HEK293T (cell line): ENCODE data around the gene RASA3.
"Not testable (repeated sequence)": the region's sequence is repeated elsewhere in the genome, so short reads cannot be mapped to it uniquely, and the experiment has no call there.

ENCODE experiments used
- CTCF ChIA-PET: fragments of 350-600 bp; formaldehyde crosslinking; extraction: SDS; loops from one replicate; lab custom pipeline; 2021; ENCODE audit warnings: antibody characterized with exemption, inconsistent platforms; lab: Yijun Ruan, JAX
- POLR2A ChIA-PET: fragments of 350-600 bp; formaldehyde crosslinking; extraction: SDS; loops from one replicate; lab custom pipeline; 2020; ENCODE audit warnings: antibody characterized with exemption, inconsistent platforms; lab: Yijun Ruan, JAX
- DNase-seq: peaks from one replicate; pipeline ENCODE4 v3.0.0; 2012; ENCODE audit warnings: mixed read lengths; ENCODE audit errors: extremely low spot score
- ARNT ChIP-seq: fragments of 450-650 bp; IDR thresholded peaks from 2 replicates; pipeline ENCODE4 v1.6.1; 2017; ENCODE audit warnings: mild to moderate bottlenecking
- BHLHE40 ChIP-seq: fragments of 450-650 bp; IDR thresholded peaks from 2 replicates; pipeline ENCODE4 v1.6.1; 2016; ENCODE audit warnings: mild to moderate bottlenecking, moderate library complexity, borderline replicate concordance
- CTBP1 ChIP-seq: fragments of 450-650 bp; IDR thresholded peaks from 2 replicates; pipeline ENCODE4 v1.6.1; 2016; ENCODE audit warnings: borderline replicate concordance
- ELF4 ChIP-seq: fragments of 450-650 bp; IDR thresholded peaks from 2 replicates; pipeline ENCODE4 v1.6.1; 2017; ENCODE audit warnings: antibody characterized with exemption
- FOXA1 ChIP-seq: fragments of 450-650 bp; IDR thresholded peaks from 2 replicates; pipeline ENCODE4 v1.6.1; 2016; ENCODE audit warnings: mild to moderate bottlenecking
- FOXK2 ChIP-seq: fragments of 450-650 bp; IDR thresholded peaks from 2 replicates; pipeline ENCODE4 v1.6.1; 2016; ENCODE audit warnings: mild to moderate bottlenecking
- FOXM1 ChIP-seq: fragments of 450-650 bp; IDR thresholded peaks from 2 replicates; pipeline ENCODE4 v1.6.1; 2017; ENCODE audit warnings: mild to moderate bottlenecking, borderline replicate concordance
- HDGF ChIP-seq: fragments of 450-650 bp; IDR thresholded peaks from 2 replicates; pipeline ENCODE4 v1.6.1; 2017; ENCODE audit warnings: antibody characterized with exemption, borderline replicate concordance
- L3MBTL2 ChIP-seq: fragments of 450-650 bp; conservative IDR thresholded peaks from 2 replicates; pipeline ENCODE4 v1.6.1; 2016; ENCODE audit warnings: mild to moderate bottlenecking
- LEF1 ChIP-seq: fragments of 450-650 bp; IDR thresholded peaks from 2 replicates; pipeline ENCODE4 v1.6.1; 2017; ENCODE audit warnings: mild to moderate bottlenecking, borderline replicate concordance
- NFRKB ChIP-seq: fragments of 450-650 bp; IDR thresholded peaks from 2 replicates; pipeline ENCODE4 v1.6.1; 2016; ENCODE audit warnings: mild to moderate bottlenecking, moderate library complexity
- PKNOX1 ChIP-seq: fragments of 450-650 bp; IDR thresholded peaks from 2 replicates; pipeline ENCODE4 v1.6.1; 2016
- SP1 ChIP-seq: fragments of 450-650 bp; IDR thresholded peaks from 2 replicates; pipeline ENCODE4 v1.6.1; 2017
- SUZ12 ChIP-seq: fragments of 450-650 bp; IDR thresholded peaks from 2 replicates; pipeline ENCODE4 v1.6.1; 2016; ENCODE audit warnings: mild to moderate bottlenecking
- TARDBP ChIP-seq: fragments of 450-650 bp; IDR thresholded peaks from 2 replicates; pipeline ENCODE4 v1.6.1; 2016
- ZNF384 ChIP-seq: fragments of 450-650 bp; IDR thresholded peaks from 2 replicates; pipeline ENCODE4 v1.6.1; 2016

Gene RASA3

GRCh38 chr13:114116734-114117133 is 15.7 kb downstream of the RASA3 start:
- DNase-seq: no peak
- TF ChIP-seq ZNF384 (no peak), PKNOX1 (no peak), FOXK2 (no peak), HDGF (no peak), CTBP1 (no peak), SP1 (no peak), FOXA1 (no peak), ELF4 (no peak), BHLHE40 (no peak), NFRKB (no peak), L3MBTL2 (no peak), TARDBP (no peak), SUZ12 (no peak), LEF1 (no peak), FOXM1 (no peak), ARNT (no peak)
- ChIA-PET CTCF (no interaction called here), POLR2A (no interaction called here)

- no peak for DNase-seq
- POLR2A ChIA-PET: no interaction called here
- no peak for TF ChIP-seq PKNOX1
- TF ChIP-seq L3MBTL2: no peak
- TF ChIP-seq ZNF384: no peak
- TF ChIP-seq CTBP1: no peak
- CTCF ChIA-PET: no interaction called here
These were observed 16.6 kb downstream of the RASA3 start for GRCh38 chr13:114115796-114116195.

- ChIA-PET CTCF (no interaction called here), POLR2A (no interaction called here)
- DNase-seq: no peak
- no peak for TF ChIP-seq BHLHE40
- TF ChIP-seq FOXK2: no peak
- TF ChIP-seq ZNF384: no peak
- TF ChIP-seq SUZ12: no peak
- no peak for TF ChIP-seq FOXA1
- TF ChIP-seq HDGF: no peak
These were observed 17.2 kb downstream of the RASA3 start for GRCh38 chr13:114115191-114115671.

- POLR2A ChIA-PET, DNase-seq, CTCF ChIA-PET: not testable (repeated sequence)
These were observed 17.8 kb downstream of the RASA3 start for GRCh38 chr13:114114666-114115065.

- TF ChIP-seq FOXM1: no peak
- TF ChIP-seq NFRKB: no peak
- TF ChIP-seq TARDBP: no peak
- no peak for TF ChIP-seq SUZ12
- TF ChIP-seq BHLHE40: no peak
- TF ChIP-seq L3MBTL2: no peak
- no peak for DNase-seq
- ChIA-PET CTCF (no interaction called here), POLR2A (no interaction called here)
These were observed 18.3 kb downstream of the RASA3 start for GRCh38 chr13:114114006-114114640.

- CTCF ChIA-PET, DNase-seq: not testable (repeated sequence)
- POLR2A ChIA-PET: interaction anchor here (1.9 kb wide), 1 partner anchor 48 kb away, joined by 8 read pairs; no protein-coding TSS in a partner anchor
These were observed 19.0 kb downstream of the RASA3 start for GRCh38 chr13:114113395-114113794.

GRCh38 chr13:114112826-114113322 is 19.5 kb downstream of the RASA3 start:
- TF ChIP-seq ZNF384 (no peak), BHLHE40 (no peak), SUZ12 (no peak), TARDBP (no peak), NFRKB (no peak), FOXK2 (no peak), HDGF (no peak), L3MBTL2 (no peak), ARNT (no peak), LEF1 (no peak), FOXA1 (no peak), SP1 (no peak), FOXM1 (no peak), PKNOX1 (no peak)
- ChIA-PET POLR2A (interaction anchor here (1.9 kb wide), 1 partner anchor 48 kb away, joined by 8 read pairs; no protein-coding TSS in a partner anchor), CTCF (no interaction called here)
- no peak for DNase-seq
